ENCODE results near the gene NFYC.

Gene NFYC

GRCh38 chr1:40762144-40762923 lies 70.8 kb downstream of the NFYC start:
- peaks cover 7% of the 10 kb centered on the region for H3K4me1 ChIP-seq (ENCODE audit: control insufficient read depth, insufficient read depth, low read length, unreplicated experiment)
- H2AFZ ChIP-seq (ENCODE audit: low read length, unreplicated experiment): no peak overlapping the region
- no peaks in the 10 kb centered on the region for H3K27me3 ChIP-seq (ENCODE audit: insufficient read depth, low read length)
- peaks cover 22% of the 10 kb centered on the region; the same call in 1 of the 2 replicates for H3K36me3 ChIP-seq (ENCODE audit: insufficient read depth, low read length)
- no peaks in the 10 kb centered on the region for H3K79me2 ChIP-seq (ENCODE audit: control insufficient read depth, insufficient read depth, low read length, unreplicated experiment)
- H3K27ac ChIP-seq (ENCODE audit: low read depth, low read length): no peak overlapping the region
- H3K4me3 ChIP-seq (ENCODE audit: low read depth, low read length): no peak overlapping the region

GRCh38 chr1:40763742-40764532 lies 72.4 kb downstream of the NFYC start:
- Histone ChIP-seq H3K4me3 (ENCODE audit: low read depth, low read length) (no peak overlapping the region), H3K79me2 (ENCODE audit: control insufficient read depth, insufficient read depth, low read length, unreplicated experiment) (no peaks in the 10 kb centered on the region), H3K27ac (ENCODE audit: low read depth, low read length) (no peak overlapping the region), H3K27me3 (ENCODE audit: insufficient read depth, low read length) (no peaks in the 10 kb centered on the region), H2AFZ (ENCODE audit: low read length, unreplicated experiment) (no peak overlapping the region), H3K4me1 (ENCODE audit: control insufficient read depth, insufficient read depth, low read length, unreplicated experiment) (peaks cover 7% of the 10 kb centered on the region), H3K36me3 (ENCODE audit: insufficient read depth, low read length) (peaks cover 11% of the 10 kb centered on the region; the same call in 1 of the 2 replicates)

GRCh38 chr1:40764981-40765380 lies 73.5 kb downstream of the NFYC start:
- Histone ChIP-seq H3K27ac (ENCODE audit: low read depth, low read length) (no peak overlapping the region), H2AFZ (ENCODE audit: low read length, unreplicated experiment) (no peak overlapping the region), H3K36me3 (ENCODE audit: insufficient read depth, low read length) (peaks cover 11% of the 10 kb centered on the region; the same call in 1 of the 2 replicates), H3K4me1 (ENCODE audit: control insufficient read depth, insufficient read depth, low read length, unreplicated experiment) (peaks cover 7% of the 10 kb centered on the region), H3K27me3 (ENCODE audit: insufficient read depth, low read length) (no peaks in the 10 kb centered on the region), H3K4me3 (ENCODE audit: low read depth, low read length) (no peak overlapping the region), H3K79me2 (ENCODE audit: control insufficient read depth, insufficient read depth, low read length, unreplicated experiment) (no peaks in the 10 kb centered on the region)

- Histone ChIP-seq H3K27ac (ENCODE audit: low read depth, low read length) (no peak overlapping the region), H3K27me3 (ENCODE audit: insufficient read depth, low read length) (no peaks in the 10 kb centered on the region), H3K36me3 (ENCODE audit: insufficient read depth, low read length) (peaks cover 11% of the 10 kb centered on the region; the same call in 1 of the 2 replicates), H3K4me1 (ENCODE audit: control insufficient read depth, insufficient read depth, low read length, unreplicated experiment) (peaks cover under 1% of the 10 kb centered on the region), H3K79me2 (ENCODE audit: control insufficient read depth, insufficient read depth, low read length, unreplicated experiment) (no peaks in the 10 kb centered on the region), H2AFZ (ENCODE audit: low read length, unreplicated experiment) (no peak overlapping the region), H3K4me3 (ENCODE audit: low read depth, low read length) (no peak overlapping the region)
Observed at GRCh38 chr1:40766017-40766416, 74.5 kb downstream of the NFYC start.

GRCh38 chr1:40766560-40766959 lies 75.1 kb downstream of the NFYC start:
- Histone ChIP-seq H2AFZ (ENCODE audit: low read length, unreplicated experiment) (no peak overlapping the region), H3K4me3 (ENCODE audit: low read depth, low read length) (no peak overlapping the region), H3K4me1 (ENCODE audit: control insufficient read depth, insufficient read depth, low read length, unreplicated experiment) (no peaks in the 10 kb centered on the region), H3K27ac (ENCODE audit: low read depth, low read length) (no peak overlapping the region), H3K79me2 (ENCODE audit: control insufficient read depth, insufficient read depth, low read length, unreplicated experiment) (no peaks in the 10 kb centered on the region), H3K27me3 (ENCODE audit: insufficient read depth, low read length) (no peaks in the 10 kb centered on the region), H3K36me3 (ENCODE audit: insufficient read depth, low read length) (peaks cover 11% of the 10 kb centered on the region; the same call in 1 of the 2 replicates)

GRCh38 chr1:40768146-40768990 lies 76.9 kb downstream of the NFYC start:
- H3K4me1 ChIP-seq (ENCODE audit: control insufficient read depth, insufficient read depth, low read length, unreplicated experiment): no peaks in the 10 kb centered on the region
- H3K79me2 ChIP-seq (ENCODE audit: control insufficient read depth, insufficient read depth, low read length, unreplicated experiment): no peaks in the 10 kb centered on the region
- H3K27ac ChIP-seq (ENCODE audit: low read depth, low read length): no peak overlapping the region
- H3K27me3 ChIP-seq (ENCODE audit: insufficient read depth, low read length): no peaks in the 10 kb centered on the region
- peaks cover 4% of the 10 kb centered on the region; the same call in 1 of the 2 replicates for H3K36me3 ChIP-seq (ENCODE audit: insufficient read depth, low read length)
- no peak overlapping the region for H3K4me3 ChIP-seq (ENCODE audit: low read depth, low read length)
- no peak overlapping the region for H2AFZ ChIP-seq (ENCODE audit: low read length, unreplicated experiment)

GRCh38 chr1:40769815-40770214 lies 78.3 kb downstream of the NFYC start:
- Histone ChIP-seq H2AFZ (ENCODE audit: low read length, unreplicated experiment) (no peak overlapping the region), H3K4me1 (ENCODE audit: control insufficient read depth, insufficient read depth, low read length, unreplicated experiment) (no peaks in the 10 kb centered on the region), H3K27ac (ENCODE audit: low read depth, low read length) (no peak overlapping the region), H3K79me2 (ENCODE audit: control insufficient read depth, insufficient read depth, low read length, unreplicated experiment) (no peaks in the 10 kb centered on the region), H3K27me3 (ENCODE audit: insufficient read depth, low read length) (no peaks in the 10 kb centered on the region), H3K36me3 (ENCODE audit: insufficient read depth, low read length) (peaks cover 4% of the 10 kb centered on the region; the same call in 1 of the 2 replicates), H3K4me3 (ENCODE audit: low read depth, low read length) (no peak overlapping the region)

- Histone ChIP-seq H3K4me1 (ENCODE audit: control insufficient read depth, insufficient read depth, low read length, unreplicated experiment) (no peaks in the 10 kb centered on the region), H3K27ac (ENCODE audit: low read depth, low read length) (no peak overlapping the region), H3K79me2 (ENCODE audit: control insufficient read depth, insufficient read depth, low read length, unreplicated experiment) (no peaks in the 10 kb centered on the region), H3K27me3 (ENCODE audit: insufficient read depth, low read length) (no peaks in the 10 kb centered on the region), H2AFZ (ENCODE audit: low read length, unreplicated experiment) (no peak overlapping the region), H3K36me3 (ENCODE audit: insufficient read depth, low read length) (peaks cover 4% of the 10 kb centered on the region; the same call in 1 of the 2 replicates), H3K4me3 (ENCODE audit: low read depth, low read length) (no peak overlapping the region)
Observed at GRCh38 chr1:40770296-40771070, 79.0 kb downstream of the NFYC start.

- Histone ChIP-seq H3K27ac (ENCODE audit: low read depth, low read length) (no peak overlapping the region), H3K36me3 (ENCODE audit: insufficient read depth, low read length) (0 out of 2 replicates have a peak, but pooled peaks cover 9% of the 10 kb centered on the region)
Observed at GRCh38 chr1:40772146-40772955, 80.8 kb downstream of the NFYC start.

More at GRCh38 chr1:40772146-40772955, 80.8 kb downstream of the NFYC start:
- no peaks in the 10 kb centered on the region for H3K79me2 ChIP-seq (ENCODE audit: control insufficient read depth, insufficient read depth, low read length, unreplicated experiment)
- no peaks in the 10 kb centered on the region for H3K4me1 ChIP-seq (ENCODE audit: control insufficient read depth, insufficient read depth, low read length, unreplicated experiment)
- H3K4me3 ChIP-seq (ENCODE audit: low read depth, low read length): no peak overlapping the region
- H2AFZ ChIP-seq (ENCODE audit: low read length, unreplicated experiment): no peak overlapping the region
- H3K27me3 ChIP-seq (ENCODE audit: insufficient read depth, low read length): no peaks in the 10 kb centered on the region

Measured in ACC112 (cell line).